HG02970 (cell line): ENCODE results near the gene CCDC7.
"Not testable (repeated sequence)": the region's sequence is repeated elsewhere in the genome, so short reads cannot be mapped to it uniquely, and the experiment has no call there.

Experiments
- ATAC-seq: cut with Tn5 transposase; IDR thresholded peaks from one replicate; pipeline ENCODE4 v1.9.1; 2021; ENCODE audit warnings: mild to moderate bottlenecking, moderate library complexity, moderate number of reproducible peaks; ENCODE audit not compliant: unreplicated experiment, low FRiP score

The CCDC7 gene

GRCh38 chr10:32540691-32541470 lies 94.9 kb downstream of the CCDC7 start:
- ATAC-seq = no peak

GRCh38 chr10:32548208-32548607 lies 102.3 kb downstream of the CCDC7 start:
- ATAC-seq = no peak

- no peak for ATAC-seq
These were observed 110.9 kb downstream of the CCDC7 start for GRCh38 chr10:32556783-32557395.

- ATAC-seq = not testable (repeated sequence)
These were observed 116.8 kb downstream of the CCDC7 start for GRCh38 chr10:32562695-32563094.

GRCh38 chr10:32577448-32577847 lies 131.5 kb downstream of the CCDC7 start:
- no peak for ATAC-seq

GRCh38 chr10:32582946-32583345 lies 137.0 kb downstream of the CCDC7 start:
- no peak for ATAC-seq

GRCh38 chr10:32598022-32598421 lies 152.1 kb downstream of the CCDC7 start:
- not testable (repeated sequence) for ATAC-seq

- ATAC-seq = no peak
These were observed 154.4 kb downstream of the CCDC7 start for GRCh38 chr10:32600317-32600716.

- not testable (repeated sequence) for ATAC-seq
These were observed 155.6 kb downstream of the CCDC7 start for GRCh38 chr10:32601562-32601961.

- no peak for ATAC-seq
These were observed 159.8 kb downstream of the CCDC7 start for GRCh38 chr10:32605787-32606186.

GRCh38 chr10:32610543-32610942 lies 164.6 kb downstream of the CCDC7 start:
- ATAC-seq = not testable (repeated sequence)

- no peak for ATAC-seq
These were observed 170.5 kb downstream of the CCDC7 start for GRCh38 chr10:32616438-32616837.

- ATAC-seq = no peak
These were observed 172.5 kb downstream of the CCDC7 start for GRCh38 chr10:32618482-32618881.

- ATAC-seq = no peak
These were observed 176.0 kb downstream of the CCDC7 start for GRCh38 chr10:32621969-32622368.

GRCh38 chr10:32622409-32622808 lies 176.5 kb downstream of the CCDC7 start:
- no peak for ATAC-seq

- no peak for ATAC-seq
These were observed 181.2 kb downstream of the CCDC7 start for GRCh38 chr10:32627183-32627582.

- no peak for ATAC-seq
These were observed 184.0 kb downstream of the CCDC7 start for GRCh38 chr10:32629910-32630309.

- no peak for ATAC-seq
These were observed 200.6 kb downstream of the CCDC7 start for GRCh38 chr10:32646535-32646934.

- ATAC-seq = no peak
These were observed 204.3 kb downstream of the CCDC7 start for GRCh38 chr10:32650246-32650655.

- not testable (repeated sequence) for ATAC-seq
These were observed 211.5 kb downstream of the CCDC7 start for GRCh38 chr10:32657430-32657829.

GRCh38 chr10:32661346-32661745 lies 215.4 kb downstream of the CCDC7 start:
- no peak for ATAC-seq
